GM21515 (cell line): ENCODE measurements around the gene INTS4.
A peak's percentile ranks its signal among the peaks of the same experiment; 100 is the strongest.
"Not testable (repeated sequence)": the region's sequence is repeated elsewhere in the genome, so short reads cannot be mapped to it uniquely, and the experiment has no call there.

Source experiments
- ATAC-seq: cut with Tn5 transposase; IDR thresholded peaks from one replicate; pipeline ENCODE4 v1.9.1; 2021; ENCODE audit not compliant: unreplicated experiment

The INTS4 gene, protein sequence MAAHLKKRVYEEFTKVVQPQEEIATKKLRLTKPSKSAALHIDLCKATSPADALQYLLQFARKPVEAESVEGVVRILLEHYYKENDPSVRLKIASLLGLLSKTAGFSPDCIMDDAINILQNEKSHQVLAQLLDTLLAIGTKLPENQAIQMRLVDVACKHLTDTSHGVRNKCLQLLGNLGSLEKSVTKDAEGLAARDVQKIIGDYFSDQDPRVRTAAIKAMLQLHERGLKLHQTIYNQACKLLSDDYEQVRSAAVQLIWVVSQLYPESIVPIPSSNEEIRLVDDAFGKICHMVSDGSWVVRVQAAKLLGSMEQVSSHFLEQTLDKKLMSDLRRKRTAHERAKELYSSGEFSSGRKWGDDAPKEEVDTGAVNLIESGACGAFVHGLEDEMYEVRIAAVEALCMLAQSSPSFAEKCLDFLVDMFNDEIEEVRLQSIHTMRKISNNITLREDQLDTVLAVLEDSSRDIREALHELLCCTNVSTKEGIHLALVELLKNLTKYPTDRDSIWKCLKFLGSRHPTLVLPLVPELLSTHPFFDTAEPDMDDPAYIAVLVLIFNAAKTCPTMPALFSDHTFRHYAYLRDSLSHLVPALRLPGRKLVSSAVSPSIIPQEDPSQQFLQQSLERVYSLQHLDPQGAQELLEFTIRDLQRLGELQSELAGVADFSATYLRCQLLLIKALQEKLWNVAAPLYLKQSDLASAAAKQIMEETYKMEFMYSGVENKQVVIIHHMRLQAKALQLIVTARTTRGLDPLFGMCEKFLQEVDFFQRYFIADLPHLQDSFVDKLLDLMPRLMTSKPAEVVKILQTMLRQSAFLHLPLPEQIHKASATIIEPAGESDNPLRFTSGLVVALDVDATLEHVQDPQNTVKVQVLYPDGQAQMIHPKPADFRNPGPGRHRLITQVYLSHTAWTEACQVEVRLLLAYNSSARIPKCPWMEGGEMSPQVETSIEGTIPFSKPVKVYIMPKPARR

DNA sequence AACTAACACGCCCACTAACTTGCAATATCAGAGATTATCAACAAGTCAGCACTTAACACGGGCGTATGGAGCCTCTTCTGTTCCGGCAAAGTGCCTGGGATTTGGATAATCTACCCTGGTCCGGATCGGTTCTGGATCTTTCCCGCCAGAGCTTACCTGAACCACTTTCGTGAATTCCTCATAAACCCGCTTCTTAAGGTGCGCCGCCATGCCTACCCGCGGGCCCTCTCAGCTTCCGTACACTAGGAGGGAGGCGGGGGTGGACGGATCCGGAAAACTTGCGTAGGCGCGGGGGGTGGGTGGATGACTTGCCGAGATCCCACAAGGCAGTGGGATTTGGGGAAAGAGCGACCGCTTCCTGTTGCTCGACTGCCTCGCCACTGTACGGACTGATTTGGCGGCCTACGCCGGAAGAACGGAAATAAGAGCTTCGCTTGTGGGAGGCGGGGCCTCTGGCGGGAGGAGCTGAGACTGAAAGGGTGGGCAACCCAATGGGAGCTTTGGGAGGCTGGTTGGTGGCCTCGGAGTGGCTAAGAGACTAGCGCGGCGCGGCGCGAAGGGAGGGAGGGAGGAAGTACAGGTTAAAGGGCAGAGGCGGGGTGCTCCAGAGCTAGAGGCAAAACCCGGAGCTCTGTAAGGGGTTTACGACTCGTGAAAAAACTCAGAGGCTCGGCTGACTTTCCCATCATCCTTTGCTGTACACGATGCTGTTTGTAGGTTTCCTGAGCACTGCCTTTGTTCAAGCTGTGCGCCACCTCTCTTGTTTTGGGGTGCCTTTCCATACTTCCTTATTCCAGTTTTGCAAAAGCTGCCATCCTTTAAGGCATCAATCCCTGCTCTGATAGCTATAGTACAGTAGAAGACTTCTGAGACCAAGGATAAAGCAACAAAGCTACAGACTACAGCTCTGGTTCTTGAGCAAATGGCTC is at the start of gene INTS4:
Gene INTS4, minus strand, starts transcription at position 235 of the 929 bp plus-strand sequence. Its CDS starts 25 bp downstream, at position 210.
- ATAC-seq = peak; percentile 98

DNA sequence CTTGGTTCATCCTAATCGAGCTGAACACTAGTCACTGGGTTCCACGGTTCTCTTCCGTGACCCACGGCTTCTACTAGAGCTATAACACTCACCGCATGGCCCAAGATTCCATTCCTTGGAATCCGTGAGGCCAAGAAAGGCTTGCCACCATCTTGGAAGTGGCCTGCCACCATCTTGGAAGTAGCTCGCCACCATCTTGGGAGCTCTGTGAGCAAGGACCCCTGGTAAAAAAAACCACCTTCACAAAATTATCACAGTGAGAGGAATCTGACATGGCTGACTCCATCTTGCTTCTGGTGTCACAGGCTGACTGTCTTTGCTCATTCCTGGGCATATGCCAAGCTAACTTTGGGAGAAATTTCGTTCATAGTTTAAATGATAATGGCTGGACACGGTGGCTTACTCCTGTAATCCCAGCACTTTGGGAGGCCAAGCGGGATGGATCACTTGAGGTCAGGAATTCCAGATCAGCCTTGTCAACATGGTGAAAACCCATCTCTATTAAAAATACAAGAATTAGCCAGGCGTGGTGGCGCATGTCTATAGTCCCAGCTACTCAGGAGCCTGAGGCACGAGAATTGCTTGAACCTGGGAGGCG is 47.5 kb upstream of the INTS4 start:
- ATAC-seq = no peak

DNA sequence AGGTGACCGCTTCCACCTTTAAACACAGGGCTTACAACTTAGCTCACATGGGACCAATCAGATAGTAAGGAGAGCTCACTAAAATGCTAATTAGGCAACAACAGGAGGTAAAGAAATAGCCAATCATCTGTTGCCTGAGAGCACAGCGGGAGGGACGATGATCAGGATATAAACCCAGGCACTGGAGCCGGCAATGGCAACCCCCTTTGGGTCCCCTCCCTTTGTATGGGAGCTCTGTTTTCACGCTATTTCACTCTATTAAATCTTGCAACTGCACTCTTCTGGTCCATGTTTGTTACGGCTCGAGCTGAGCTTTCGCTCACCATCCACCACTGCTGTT is 46.9 kb upstream of the INTS4 start:
- not testable (repeated sequence) for ATAC-seq

DNA sequence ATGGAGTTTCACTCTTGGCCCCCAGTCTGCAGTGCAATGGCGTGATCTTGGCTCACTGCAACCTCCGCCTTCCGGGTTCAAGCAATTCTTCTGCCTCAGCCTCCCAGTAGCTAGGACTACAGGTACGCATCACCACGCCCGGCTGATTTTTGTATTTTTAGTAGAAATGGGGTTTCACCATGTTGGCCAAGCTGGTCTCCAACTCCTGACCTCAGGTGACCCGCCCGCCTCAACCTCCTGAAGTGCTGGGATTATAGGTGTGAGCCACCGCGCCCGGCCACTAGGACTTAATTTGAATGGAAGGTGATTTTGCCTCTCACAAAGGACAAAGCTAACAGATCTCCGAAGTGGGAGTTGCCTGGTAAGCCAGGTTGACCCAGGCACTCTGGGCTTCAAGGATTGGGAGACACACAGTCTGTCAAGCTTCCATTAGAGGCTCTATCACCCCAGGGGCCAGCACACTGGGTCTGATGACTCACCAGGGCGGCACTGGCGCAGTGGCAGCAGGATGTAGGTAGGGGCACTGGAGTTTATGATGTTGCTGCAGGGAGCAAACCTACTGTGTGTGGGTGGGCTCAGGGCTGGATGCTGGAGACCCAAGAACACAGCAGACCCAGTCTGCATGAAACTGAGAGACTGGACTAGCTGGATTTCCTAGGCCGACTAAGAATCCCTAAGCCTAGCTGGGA is 46.4 kb upstream of the INTS4 start:
- no peak for ATAC-seq

DNA sequence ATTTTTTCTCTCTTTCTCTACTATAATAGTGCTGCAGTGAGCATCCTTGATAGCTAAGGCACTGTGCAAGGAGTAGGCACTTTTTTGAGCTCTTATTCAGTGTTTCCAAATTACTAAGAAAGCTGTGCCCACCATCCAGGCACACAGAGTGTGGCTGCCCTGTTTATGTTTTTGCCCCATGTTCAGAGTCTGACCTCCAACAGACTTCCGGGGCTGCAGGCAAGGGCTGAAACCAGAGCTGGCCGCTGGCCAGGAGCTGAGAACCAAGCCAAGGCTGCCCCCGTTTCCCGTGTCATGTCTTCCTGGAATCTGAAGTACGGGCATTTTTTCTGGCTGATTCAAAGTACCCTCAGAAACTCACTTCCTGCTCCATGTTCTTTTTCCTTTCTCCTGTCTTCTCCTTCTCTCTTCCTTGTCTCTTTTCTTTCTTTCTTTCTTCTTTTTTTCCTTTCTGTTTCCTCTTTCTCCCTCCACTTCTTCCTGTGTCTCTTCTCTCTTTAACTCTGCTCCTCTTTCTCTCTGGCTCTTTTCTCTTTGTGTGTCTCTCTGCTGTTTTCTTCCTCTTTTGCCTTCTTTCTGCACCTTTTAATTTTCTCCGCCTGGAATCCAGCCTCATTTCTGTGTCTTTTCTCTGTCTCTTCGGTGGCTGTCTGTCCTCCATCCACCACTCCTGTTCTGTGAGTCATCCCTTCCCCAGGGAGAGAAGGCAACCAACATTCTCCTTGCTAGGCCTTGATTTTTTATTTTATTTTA is 45.6 kb upstream of the INTS4 start:
- no peak for ATAC-seq

DNA sequence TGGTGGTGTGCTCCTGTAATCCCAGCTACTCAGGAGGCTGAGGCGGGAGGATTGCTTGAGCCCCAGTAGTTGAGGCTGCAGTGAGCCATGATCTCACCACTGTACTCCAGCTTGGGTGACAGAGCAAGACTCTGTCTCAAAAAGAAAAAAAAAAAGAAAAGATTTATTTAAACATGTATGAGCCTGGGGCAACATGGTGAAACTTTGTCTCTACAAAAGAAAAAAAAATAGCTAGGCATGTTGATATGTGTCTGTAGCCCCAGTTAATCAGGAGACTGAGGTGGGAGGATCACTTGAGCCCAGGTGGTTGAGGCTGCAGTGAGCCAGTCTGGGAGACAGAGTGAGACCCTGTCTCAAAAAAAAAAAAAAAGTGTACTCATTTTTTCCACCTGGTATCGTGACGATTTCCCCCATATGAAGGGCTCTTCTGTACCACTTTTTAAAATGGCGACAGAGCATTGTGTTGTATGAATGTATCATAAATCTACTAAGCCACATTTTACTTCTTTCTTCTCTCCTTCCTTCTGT is 45.0 kb upstream of the INTS4 start:
- ATAC-seq = no peak

DNA sequence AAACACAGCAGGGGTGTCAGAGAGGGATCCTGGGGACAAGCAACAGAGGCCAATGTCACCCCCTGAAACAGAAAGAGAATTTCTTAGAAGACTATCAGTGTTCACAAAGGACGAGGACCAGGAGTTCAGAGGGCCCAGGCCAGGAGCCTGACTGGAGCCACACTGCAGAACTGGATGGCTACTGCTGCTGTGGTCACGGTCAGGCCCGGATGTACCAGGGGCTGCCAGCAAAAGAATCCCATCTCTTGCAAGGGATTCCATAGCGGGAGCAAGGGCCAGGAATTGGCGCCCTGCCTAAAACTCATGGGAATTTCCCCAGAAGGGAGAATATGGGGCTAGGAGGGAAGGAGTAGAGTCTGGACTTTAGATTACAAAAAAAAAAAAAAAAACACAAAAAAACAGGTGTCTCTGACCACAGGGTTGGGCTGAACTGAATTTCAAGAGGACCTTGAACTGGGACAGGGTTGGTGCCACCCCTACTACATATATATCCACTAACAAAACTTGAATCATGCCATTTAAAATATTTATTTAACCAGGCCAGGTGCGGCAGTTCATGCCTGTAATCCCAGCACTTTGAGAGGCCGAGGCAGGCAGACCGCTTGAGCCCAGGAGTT is 44.3 kb upstream of the INTS4 start:
- no peak for ATAC-seq

DNA sequence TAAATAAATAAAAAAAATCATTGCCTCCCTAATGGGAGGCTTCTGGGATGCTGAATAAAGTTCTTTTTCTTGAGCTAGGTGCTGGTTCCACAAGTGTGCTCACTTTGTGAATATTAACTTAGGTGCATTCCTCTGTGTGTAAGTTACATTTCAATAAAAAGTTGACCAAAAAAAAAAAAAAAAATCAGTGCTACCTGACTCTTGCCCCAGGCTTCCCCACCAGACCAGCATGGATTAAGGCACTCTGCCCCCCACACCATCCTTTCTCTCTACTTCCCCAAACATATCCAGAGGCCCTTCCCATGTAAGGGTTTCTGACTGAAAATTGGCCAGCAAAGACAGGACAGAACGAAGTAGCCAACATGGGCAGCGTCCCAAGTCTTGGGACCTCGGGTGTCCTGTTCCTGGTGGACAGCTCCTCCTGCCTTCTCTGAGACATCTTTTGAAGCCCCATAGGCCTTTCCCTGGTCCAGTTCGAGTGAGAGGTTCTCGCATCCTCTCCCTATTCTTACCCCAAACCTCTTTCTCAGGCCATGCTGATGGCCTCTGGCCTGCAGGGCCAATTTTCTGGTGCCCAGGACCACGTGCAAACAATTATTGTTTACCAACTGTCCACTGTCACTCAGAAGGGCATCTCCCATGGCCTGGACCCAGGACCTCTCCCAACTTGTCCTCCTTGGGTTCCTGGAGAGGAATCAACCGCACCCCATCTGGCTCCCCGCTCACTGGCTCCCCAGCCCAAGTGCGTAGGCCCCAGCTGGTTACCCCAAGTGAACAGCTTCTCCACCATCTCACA is 43.6 kb upstream of the INTS4 start:
- no peak for ATAC-seq

DNA sequence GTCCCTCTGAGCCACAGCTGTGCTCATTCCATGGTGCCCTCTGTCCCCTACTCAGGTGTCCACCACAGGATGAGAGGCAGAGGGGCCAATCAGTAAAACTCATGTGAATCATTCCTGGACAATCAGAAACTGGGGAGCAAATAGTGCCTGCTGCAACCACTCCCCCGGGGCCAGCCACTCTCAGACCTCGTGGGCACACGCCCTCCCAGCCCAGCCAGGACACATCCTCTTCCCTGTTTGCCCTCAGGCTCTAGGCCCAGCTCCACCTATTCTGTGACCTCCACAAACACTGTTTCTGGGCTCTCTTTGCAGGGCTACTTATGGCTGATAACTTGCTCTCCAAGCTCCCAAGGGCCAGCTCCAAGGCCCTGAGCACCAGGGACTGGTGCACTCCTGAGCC is 42.6 kb upstream of the INTS4 start:
- no peak for ATAC-seq

DNA sequence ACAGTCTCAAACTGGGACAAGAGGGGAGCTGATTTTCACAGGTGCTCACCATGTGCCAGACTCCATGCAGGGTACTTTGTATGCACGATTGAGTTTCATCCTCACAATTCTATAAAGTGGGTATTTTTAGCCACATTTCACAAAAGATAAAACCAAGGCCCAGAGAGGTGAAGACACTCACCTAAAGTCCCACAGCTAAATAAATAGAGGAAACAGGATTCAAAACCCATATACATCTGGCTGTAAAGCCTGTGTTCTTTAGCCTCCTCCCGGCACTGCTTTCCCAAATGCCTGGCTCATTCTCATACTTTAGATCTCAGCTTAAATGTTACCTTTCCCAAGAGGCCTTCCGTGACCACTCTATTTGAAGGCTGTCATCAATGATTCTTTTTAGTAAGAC is 41.8 kb upstream of the INTS4 start:
- ATAC-seq = no peak

DNA sequence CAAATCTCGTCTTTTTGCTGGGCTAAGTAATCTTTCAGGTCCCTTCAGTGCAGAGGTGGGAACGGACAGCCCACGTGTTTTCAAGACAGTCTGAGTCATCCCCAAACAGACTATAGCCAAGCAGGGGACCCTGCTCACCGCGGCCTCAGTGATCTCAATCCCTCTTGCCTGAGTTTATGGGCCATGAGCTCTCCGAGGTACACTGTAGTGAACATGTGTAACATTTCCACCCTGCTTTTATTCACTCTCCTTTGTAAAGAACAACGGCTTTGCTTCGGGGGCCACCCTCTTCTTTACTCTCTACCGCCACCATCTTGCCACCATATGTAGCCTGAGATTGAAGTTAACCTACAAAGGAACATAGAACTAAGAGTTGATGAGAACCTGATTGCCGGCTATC is 40.2 kb upstream of the INTS4 start:
- ATAC-seq = no peak

DNA sequence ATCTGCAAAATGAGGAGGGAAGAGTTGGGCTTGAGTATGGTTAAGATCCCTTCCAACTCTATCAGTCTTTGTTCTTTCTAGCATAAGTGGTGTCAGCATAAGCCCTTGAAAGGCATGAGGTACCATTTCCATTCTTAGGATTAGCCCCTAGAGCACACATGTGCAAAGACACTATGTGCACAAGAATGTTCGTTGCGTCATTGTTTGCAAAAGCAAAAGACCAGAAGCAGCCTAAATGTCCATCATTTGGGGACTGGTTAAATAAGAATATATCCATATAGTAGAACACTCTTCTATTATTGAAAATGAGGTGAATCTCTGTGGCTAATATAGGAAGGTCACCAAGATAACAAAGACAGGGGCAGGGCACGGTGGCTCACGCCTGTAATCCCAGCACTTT is 38.6 kb upstream of the INTS4 start:
- ATAC-seq = no peak

DNA sequence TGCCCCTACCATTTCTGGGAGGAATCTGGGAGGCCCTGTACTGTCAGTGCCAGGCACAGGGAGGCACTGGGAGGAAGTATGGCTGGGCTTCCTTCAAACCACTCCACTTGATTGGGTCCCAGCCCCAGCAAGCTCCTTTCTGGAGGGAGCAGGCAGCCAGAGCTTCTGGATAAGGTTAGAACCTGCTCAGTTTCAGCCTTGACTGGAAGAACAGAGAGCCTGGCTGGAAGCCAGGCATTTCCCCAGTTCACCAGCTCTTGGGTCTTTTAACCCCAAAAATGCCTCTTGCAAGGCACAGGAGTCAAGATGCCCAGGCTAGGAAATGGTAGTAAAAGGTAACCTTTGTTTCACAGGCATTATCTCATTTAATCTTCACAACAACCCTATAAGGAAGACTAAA is 37.6 kb upstream of the INTS4 start:
- no peak for ATAC-seq

DNA sequence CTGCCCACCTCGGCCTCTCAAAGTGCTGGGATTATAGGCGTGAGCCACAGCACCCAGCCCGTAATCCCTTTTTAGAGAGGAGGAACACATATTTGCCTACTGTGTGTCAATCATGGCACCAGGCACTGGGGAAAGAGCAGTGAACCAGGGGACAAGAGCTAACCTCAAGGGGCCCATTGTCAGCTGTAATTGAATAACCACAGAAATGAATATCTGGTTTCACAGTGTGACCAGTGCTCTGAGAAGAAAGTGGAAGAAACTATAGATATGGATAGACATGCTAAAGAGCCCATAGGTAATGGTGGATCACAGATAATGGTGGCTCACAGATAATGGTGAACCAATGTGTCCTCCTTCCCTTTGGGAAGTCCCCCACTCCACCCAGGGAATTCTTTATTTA is 37.2 kb upstream of the INTS4 start:
- no peak for ATAC-seq

DNA sequence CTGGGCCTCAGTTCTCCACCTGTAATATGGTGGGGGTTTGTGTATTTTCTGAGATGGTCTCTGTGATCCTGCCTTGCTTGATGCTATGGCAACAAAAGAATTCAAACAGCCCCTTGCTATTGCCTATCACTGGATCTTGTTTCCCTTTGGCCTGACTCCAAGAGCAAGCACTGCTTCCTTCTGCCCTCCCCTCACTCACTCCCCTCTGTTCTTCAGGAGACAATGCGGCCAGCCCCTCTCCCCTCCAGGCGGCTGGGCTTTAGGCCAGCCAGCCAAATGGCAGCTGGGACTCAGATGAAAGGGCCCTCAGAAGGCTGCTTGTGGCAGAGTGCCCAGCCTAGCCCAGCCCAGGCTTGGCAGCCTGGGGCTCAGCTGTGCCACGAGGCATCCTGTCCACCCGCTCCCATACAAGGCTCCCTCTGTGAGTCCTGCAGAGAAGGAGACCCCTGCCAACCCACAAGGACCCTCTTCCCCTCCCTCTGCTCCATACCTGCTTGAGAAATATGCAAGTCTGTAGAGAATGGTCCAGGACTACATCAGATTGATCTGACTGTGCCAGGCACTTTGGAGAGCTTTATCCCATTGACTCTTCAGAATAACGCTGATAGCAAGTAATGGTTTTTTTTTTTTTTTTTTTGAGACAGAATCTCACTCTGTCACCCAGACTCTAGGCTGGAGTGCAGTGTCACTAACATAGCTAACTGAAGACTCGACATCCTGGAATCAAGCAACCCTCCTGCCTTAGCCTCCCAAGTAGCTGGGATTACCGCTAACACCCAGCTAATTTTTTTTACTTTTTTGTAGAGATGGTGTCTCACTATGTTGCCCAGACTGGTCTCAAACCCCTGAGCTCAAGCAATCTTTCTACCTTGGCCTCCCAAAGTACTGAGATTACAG is 36.2 kb upstream of the INTS4 start:
- ATAC-seq = no peak

DNA sequence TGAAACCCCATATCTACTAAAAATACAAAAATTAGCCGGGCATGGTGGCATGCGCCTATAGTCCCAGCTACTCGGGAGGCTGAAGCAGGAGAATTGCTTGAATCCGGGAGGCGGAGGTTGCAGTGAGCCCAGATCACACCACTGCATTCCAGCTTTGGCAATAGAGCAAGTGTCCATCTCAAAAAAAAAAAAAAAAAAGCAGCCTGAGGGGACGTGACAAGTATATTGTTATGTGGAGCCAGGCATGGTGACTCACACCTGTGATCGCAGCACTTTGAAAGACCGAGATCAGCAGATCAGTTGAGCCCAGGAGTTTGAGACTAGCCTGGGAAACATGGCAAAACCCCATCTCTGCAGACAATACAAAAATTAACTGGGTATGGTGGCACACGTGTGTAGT is 34.0 kb upstream of the INTS4 start:
- ATAC-seq = not testable (repeated sequence)

DNA sequence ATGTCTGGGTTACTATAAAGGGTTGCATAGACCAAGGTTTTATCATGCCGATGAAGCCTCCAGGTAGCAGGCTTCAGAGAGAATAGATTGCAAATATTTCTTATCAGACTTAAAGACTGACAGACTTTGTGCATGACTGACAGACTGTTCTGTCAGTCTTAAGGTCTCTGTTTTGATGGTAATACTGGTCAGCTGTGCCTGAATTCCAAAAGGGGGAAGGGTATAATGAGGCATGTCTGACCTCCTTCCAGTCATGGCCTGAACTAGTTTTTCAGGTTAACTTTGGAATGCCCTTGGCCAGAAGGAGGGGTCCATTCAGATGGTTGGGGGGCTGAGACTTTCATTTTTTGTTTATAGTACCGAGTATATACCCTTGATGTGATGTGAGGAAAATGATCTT is 33.3 kb upstream of the INTS4 start:
- no peak for ATAC-seq
